NCI-H187 treated with DMSO at 0.1 percent for 48 hours (cell line): ENCODE results near the gene SPDEF.

Experiments used
- DNase-seq: peaks from one replicate; lab custom pipeline; 2025; lab: John Stamatoyannopoulos, UW

SPDEF gene

GRCh38 chr6:34544776-34545471 lies 11.2 kb downstream of the SPDEF start:
- DNase-seq, result no peak

- no peak for DNase-seq
Observed at GRCh38 chr6:34544052-34544604, 12.0 kb downstream of the SPDEF start.

GRCh38 chr6:34543421-34543820 lies 12.7 kb downstream of the SPDEF start:
- DNase-seq, result no peak

- DNase-seq, result no peak
Observed at GRCh38 chr6:34540841-34541240, 15.3 kb downstream of the SPDEF start.

DNA sequence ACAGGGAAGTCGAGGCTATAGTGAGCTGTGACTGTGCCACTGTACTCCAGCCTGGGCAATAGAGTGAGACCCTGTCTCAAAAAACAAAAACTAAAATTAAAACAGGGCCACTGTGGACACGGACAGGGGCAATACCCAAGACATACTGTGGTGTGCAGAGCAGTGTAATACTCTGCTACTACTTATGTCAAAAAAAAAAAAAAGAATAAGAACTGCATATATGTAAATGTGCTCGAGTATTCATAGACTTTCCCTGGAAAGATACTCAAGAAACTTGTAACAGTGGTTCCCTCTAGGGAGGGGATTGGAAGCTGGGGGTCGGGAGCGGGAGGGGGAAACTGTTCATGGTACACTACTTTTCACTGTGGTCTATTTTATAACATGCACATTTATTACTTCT lies 15.9 kb downstream of the SPDEF start:
- no peak for DNase-seq

GRCh38 chr6:34539181-34539580 lies 16.9 kb downstream of the SPDEF start:
- DNase-seq, result no peak

DNA sequence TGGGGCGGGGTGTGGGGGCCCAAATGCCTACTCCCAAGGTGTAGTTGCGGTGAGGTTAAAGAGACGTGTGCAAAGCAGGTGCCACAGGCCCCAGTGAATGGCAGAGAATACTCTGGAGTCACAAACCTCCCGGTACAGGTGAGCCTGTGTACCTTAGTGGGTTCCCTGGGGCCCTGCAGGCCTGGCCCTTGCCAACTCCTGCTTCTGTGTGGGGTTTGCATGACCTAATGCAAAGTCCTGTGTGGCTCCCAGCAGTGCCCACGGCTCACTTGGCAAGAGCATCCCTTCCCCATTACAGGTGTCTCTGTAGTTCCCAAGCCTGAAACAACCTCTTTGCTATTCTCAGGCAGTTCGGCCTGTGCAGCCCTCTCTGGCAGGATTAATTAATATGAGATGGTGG lies 17.5 kb downstream of the SPDEF start:
- no peak for DNase-seq

DNA sequence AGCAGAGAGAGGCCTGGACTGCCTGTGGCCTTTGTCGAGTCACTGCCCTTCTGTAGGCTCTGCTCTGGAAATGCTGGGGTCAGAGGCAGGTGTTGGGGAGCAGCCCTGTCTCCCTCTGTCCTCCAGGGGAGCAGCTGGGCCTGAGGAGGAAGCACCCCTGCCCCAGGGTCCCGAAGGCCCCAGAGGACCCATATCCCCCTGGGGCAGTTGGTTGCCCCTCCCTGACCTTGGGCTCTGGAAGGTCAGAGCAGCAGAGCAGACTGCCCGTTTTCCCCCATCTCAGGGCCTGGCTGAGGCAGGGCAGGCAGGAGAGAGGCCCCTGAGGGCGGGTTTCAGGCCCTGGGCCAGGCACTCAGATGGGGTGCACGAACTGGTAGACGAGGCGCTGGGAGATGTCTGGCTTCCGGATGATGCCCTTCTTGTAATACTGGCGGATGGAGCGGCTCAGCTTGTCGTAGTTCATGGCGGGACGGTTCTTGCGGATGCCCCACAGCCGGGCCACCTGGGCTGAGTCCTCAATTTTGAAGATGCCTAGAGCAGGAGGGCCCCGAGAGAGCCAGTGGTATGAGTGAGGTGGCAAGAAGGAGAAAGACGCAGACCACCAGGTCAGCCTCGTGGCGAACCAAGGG lies 18.1 kb downstream of the SPDEF start:
- no peak for DNase-seq

DNA sequence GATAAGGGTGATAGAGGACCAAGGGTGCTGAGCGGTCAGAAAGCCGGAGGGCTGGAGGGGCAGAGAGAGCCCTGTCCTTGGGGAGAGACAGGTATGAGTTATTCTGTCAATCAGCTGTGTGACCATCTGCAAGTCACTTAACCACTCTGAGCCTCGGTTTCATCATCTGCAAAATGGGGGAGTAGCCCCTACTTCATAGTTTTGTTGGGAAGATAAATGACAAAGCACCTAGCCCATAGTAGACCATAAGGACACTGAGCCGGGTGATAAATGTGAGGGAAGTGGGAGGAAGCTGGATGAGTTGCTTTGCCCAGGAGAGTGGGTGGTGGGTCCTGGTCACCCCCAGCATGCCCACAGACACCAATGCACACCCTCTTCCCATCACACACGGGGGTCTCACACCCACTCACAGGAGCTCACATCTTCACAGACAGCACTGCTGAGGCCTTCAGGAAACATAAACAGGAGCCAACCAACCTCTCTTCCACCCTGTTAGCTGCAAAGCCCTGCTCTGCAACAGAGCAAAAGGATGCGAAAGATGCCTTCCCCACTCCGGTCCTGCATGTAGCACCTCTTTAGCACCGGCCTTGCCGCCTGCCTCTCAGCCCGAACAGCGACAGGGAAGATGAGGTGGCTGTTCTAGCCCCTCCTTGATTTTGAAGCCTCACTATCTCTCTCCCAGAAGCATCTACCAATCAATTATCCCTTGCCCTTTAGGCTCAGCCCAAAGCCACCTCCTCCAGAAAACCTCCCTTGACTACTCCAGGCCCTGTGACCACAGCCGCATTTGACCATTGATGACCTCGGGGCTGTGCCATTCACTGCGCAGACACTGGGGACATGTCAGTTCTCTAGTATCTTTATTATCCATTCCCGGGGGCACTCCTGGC lies 18.9 kb downstream of the SPDEF start:
- no peak for DNase-seq

DNA sequence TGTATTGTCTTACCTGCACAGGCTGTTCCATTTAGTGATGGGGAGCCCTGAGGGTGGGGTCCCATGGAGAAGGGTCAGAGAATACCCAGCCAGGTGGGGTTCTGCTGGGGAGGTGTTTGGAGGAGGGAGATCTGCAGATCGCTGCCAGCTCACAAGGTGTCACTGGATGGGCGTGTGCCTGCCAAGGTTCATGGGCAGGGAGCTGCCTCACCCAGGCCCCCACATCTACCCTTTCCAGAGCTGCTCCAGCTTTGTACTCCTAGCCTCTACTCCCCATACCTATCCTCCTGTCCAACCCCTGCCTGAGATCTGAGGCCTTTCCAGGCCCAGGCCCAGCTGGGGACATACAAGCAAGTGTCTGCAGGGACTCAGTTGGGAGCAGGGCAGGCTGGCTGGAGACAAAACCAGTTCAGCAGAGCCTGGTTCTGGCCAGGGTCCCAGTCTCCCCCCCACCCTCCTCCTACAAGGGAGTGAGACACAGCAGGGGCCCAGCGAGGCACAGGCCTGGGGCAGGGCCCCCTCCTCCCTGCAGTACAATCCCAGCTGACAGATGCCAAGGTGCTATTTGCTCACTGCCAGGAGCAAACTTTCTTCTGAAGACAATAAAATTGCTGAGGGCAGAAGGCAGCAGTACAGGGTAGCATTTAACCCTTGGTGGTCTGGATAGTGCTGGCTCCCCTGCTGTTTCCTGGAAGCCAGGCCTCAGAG lies 19.7 kb downstream of the SPDEF start:
- DNase-seq, result no peak

DNA sequence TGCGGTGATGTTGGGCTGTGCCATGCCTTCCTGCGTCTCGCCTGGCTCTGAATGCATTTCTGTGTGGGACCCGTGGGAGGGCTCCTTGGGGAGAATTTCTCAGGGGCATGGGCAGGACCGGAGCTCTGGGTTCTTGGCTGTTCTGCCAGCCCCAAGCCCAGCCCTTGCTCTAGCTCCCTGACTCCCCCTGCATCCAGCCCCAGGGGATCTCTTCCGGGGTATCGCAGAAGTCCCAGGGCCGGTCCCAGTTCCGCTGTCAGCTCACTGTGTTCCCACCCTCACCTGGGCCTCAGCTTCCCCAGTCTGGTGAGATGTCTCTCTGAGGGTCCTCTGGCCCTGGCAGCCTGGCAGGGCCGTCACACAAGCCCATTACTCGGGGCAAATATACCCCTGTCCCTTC lies 20.5 kb downstream of the SPDEF start:
- DNase-seq, result no peak

- DNase-seq, result no peak
Observed at GRCh38 chr6:34535199-34535598, 20.9 kb downstream of the SPDEF start.

- no peak for DNase-seq
Observed at GRCh38 chr6:34534656-34535055, 21.5 kb downstream of the SPDEF start.

- DNase-seq, result no peak
Observed at GRCh38 chr6:34534146-34534545, 22.0 kb downstream of the SPDEF start.

DNA sequence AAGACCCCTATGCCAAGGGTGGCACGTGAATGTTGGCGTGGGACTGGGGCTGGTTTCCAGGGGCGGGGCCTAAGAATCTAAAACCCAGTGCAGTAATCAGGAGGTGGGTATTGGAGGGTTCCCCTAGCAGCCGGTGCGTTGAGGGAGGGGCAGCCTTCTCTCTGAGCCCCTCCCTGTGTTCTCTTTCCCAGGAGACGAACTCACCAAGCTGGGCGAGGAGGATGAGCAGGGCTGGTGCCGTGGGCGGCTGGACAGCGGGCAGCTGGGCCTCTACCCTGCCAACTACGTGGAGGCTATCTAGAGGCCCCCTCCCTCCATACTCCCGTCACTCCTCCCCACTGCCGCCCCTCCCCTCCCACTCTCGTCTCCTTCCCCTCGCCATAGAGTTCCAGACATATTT lies 23.9 kb downstream of the SPDEF start:
- DNase-seq, result no peak

GRCh38 chr6:34531580-34532201 lies 24.4 kb downstream of the SPDEF start:
- DNase-seq, result no peak

DNA sequence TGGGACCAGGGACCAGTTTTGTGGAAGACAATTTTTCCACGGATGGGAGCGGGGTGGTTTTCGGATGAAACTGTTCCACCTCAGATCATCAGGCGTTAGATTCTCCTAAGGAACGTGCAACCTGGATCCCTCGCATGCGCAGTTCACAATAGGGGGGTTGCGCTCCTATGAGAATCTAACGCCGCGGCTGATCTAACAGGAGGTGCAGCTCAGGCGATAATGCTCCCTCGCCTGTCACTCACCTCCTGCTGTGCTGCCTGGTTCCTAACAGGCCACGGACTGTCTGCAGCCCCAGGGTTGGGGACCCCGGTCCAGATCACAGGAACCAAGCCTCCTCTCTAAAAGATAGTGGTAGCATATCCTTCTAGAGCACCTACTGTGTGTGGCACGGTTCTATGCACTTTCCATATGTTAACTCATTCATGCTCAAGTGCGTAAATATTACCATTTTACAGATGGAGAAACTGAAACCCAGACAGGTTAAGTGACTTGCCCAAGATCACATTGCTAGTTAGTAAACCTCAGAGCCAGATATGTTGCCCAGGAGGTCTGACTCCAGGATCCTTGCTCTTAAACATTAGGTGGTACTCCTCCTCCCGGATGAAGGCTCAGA lies 25.3 kb downstream of the SPDEF start:
- no peak for DNase-seq

DNA sequence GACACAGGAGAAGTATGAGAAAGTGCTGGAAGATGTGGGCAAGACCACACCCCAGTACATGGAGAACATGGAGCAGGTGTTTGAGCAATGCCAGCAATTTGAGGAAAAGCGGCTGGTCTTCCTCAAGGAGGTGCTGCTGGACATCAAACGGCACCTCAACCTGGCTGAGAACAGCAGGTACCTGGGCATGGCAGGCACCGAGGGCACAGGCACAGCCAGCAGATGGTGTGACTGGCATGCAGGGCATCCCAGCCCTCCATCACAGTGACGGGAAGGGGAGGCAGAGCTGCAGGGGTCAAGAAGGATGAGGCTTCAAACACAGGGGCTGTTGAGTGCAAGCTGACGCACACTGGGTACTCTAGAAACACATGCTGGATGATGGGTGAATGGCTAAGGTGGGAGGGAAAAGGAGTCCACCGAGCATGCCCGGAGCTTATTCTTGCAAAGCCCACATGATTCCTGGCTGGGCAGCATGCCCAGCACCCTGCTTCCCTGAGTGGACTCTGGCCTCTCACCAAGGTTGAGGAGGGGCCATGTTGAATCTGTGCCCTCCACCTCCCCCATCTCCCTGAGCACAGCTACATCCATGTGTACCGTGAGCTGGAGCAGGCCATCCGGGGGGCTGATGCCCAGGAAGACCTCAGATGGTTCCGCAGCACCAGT lies 26.3 kb downstream of the SPDEF start:
- no peak for DNase-seq

DNA sequence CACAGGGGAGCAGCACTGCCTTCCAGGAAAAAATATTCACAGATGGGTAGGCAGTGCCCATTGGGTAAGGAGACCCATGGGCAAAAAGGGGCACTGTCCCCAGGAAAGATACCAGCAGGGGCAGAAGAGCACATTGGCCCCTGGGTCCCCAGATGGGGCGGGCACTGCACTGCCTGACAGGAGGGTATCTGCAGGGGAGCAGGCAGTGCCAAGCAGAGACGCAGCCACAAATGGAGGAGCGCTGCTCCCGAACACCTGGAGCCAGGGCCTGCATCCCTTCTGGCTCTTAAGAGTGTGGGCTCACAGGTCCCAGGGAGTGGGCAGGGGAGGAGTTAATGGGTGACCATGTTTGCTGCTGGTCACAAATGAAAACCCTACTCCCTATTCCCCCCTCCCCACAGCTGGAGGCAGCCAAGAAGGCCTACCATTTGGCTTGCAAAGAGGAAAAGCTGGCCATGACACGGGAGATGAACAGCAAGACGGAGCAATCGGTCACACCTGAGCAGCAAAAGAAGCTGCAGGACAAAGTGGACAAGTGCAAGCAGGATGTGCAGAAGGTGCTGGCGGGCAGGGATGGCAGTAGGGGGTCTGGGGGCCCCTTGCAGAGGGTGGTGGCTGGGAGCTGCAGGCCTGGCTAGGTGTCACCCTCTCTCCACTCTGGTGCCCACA lies 27.0 kb downstream of the SPDEF start:
- no peak for DNase-seq
